Neural progenitor cell (in vitro differentiated cells): Measurements from ENCODE around the gene NAT8. TPM values are rescaled to one million over a fixed set of nuclear protein-coding genes. Genes with fewer than 3 reads are reported as not detected.
"Not testable (repeated sequence)": the region's sequence is repeated elsewhere in the genome, so short reads cannot be mapped to it uniquely, and the experiment has no call there.

Source experiments
- DNase-seq: peaks from one replicate; pipeline ENCODE4 v3.0.0-alpha.2; 2016; ENCODE audit warnings: low spot score
- H2AFZ ChIP-seq: fragments of 200-600 bp; sonication (generic); replicated peaks from 2 replicates; pipeline ENCODE4 v1.6.1; 2016; ENCODE audit warnings: antibody characterized with exemption
- H3F3A ChIP-seq: fragments of 200-600 bp; sonication (generic); 2 replicates; pipeline ENCODE4 v1.6.1; 2016; ENCODE audit warnings: antibody characterized with exemption, low read depth
- H3K27ac ChIP-seq: fragments of 200-600 bp; sonication (generic); 2 replicates; pipeline ENCODE4 v1.5.1; 2016; ENCODE audit warnings: mild to moderate bottlenecking
- H3K27me3 ChIP-seq: fragments of 200-600 bp; sonication (generic); 2 replicates; pipeline ENCODE4 v1.6.1; 2016; ENCODE audit warnings: mild to moderate bottlenecking, moderate library complexity
- H3K36me3 ChIP-seq: fragments of 200-600 bp; sonication (generic); 2 replicates; pipeline ENCODE4 v1.5.1; 2016
- H3K4me1 ChIP-seq: fragments of 200-600 bp; sonication (generic); 2 replicates; pipeline ENCODE4 v1.6.1; 2016; ENCODE audit warnings: mixed run types
- H3K4me2 ChIP-seq: fragments of 200-600 bp; sonication (generic); 2 replicates; pipeline ENCODE4 v1.6.1; 2016
- H3K4me3 ChIP-seq: fragments of 200-600 bp; sonication (generic); 2 replicates; pipeline ENCODE4 v1.5.1; 2016
- H3K79me2 ChIP-seq: fragments of 200-600 bp; sonication (generic); 2 replicates; pipeline ENCODE4 v1.6.1; 2016; ENCODE audit warnings: low read depth
- H3K9ac ChIP-seq: fragments of 200-600 bp; sonication (generic); 2 replicates; pipeline ENCODE4 v1.6.1; 2016
- H3K9me3 ChIP-seq: fragments of 200-600 bp; sonication (generic); 2 replicates; pipeline ENCODE4 v1.5.1; 2016; ENCODE audit warnings: low read depth
- H4K20me1 ChIP-seq: fragments of 200-600 bp; sonication (generic); 2 replicates; pipeline ENCODE4 v1.6.1; 2016; ENCODE audit warnings: low read depth
- H3K27ac Mint-ChIP-seq: 3 replicates; pipeline ENCODE4 v1.8.0; 2021; ENCODE audit warnings: mixed read lengths
- H3K27me3 Mint-ChIP-seq: 2 replicates; pipeline ENCODE4 v1.8.0; 2022; ENCODE audit warnings: low read depth, mild to moderate bottlenecking, inconsistent platforms, moderate library complexity, mixed read lengths; ENCODE audit not compliant: insufficient read depth
- H3K36me3 Mint-ChIP-seq: 3 replicates; pipeline ENCODE4 v1.8.0; 2021; ENCODE audit warnings: mixed read lengths
- H3K4me1 Mint-ChIP-seq: 3 replicates; pipeline ENCODE4 v1.8.0; 2021; ENCODE audit warnings: mixed read lengths
- H3K4me3 Mint-ChIP-seq: 3 replicates; pipeline ENCODE4 v1.8.0; 2021; ENCODE audit warnings: mild to moderate bottlenecking, moderate library complexity, mixed read lengths
- H3K9me3 Mint-ChIP-seq: 3 replicates; pipeline ENCODE4 v1.8.0; 2020; ENCODE audit warnings: mixed read lengths
- CTCF ChIP-seq: fragments of 200-600 bp; sonication (generic); IDR thresholded peaks from 2 replicates; pipeline ENCODE4 v1.5.1; 2017; ENCODE audit warnings: antibody characterized with exemption, mild to moderate bottlenecking
- EZH2 ChIP-seq: fragments of 200-600 bp; sonication (generic); IDR thresholded peaks from 2 replicates; pipeline ENCODE4 v1.6.1; 2017; ENCODE audit warnings: antibody characterized with exemption, mild to moderate bottlenecking, moderate library complexity
- EZH2phosphoT487 ChIP-seq: fragments of 200-600 bp; sonication (generic); IDR thresholded peaks from 2 replicates; pipeline ENCODE4 v1.6.1; 2017; ENCODE audit warnings: antibody characterized with exemption
- total RNA-seq: library from RNA; depleted of rRNA; stranded (reverse); fragments of >200 nt; gene quantifications from 2 replicates; pipeline ENCODE4 v1.2.3, GENCODE V29; 2015; ENCODE audit warnings: low replicate concordance

Gene NAT8
- total RNA-seq, 1 donor from 2014 or later = not detected

- H3K9ac ChIP-seq = no peak overlapping the region
- no peaks in the 10 kb centered on the region for H3F3A ChIP-seq
- Mint-ChIP-seq H3K4me3 (peak overlapping the region; percentile 43), H3K27me3 (peaks cover 4% of the 10 kb centered on the region), H3K9me3 (peaks cover 16% of the 10 kb centered on the region), H3K4me1 (no peaks in the 10 kb centered on the region), H3K36me3 (no peaks in the 10 kb centered on the region), H3K27ac (no peak overlapping the region)
- no peaks in the 10 kb centered on the region for H3K79me2 ChIP-seq
- H2AFZ ChIP-seq = no peak overlapping the region
- H3K4me2 ChIP-seq = no peak overlapping the region
- peaks cover 3% of the 10 kb centered on the region for H3K27me3 ChIP-seq
- TF ChIP-seq CTCF (no peak), EZH2phosphoT487 (no peak), EZH2 (no peak)
- no peaks in the 10 kb centered on the region for H3K4me1 ChIP-seq
- no peaks in the 10 kb centered on the region for H3K36me3 ChIP-seq
- no peak overlapping the region for H3K4me3 ChIP-seq
- H4K20me1 ChIP-seq = no peaks in the 10 kb centered on the region
- no peak for DNase-seq
- no peak overlapping the region for H3K27ac ChIP-seq
- no peaks in the 10 kb centered on the region for H3K9me3 ChIP-seq
Measured at GRCh38 chr2:73640946-73641766, 1.1 kb downstream of the NAT8 start.

GRCh38 chr2:73640511-73640911, 1.7 kb downstream of the NAT8 start:
- no peak overlapping the region for H3K9ac ChIP-seq
- H3K27ac ChIP-seq = no peak overlapping the region
- no peak overlapping the region for H2AFZ ChIP-seq
- Mint-ChIP-seq H3K4me1 (no peaks in the 10 kb centered on the region), H3K27me3 (peaks cover 4% of the 10 kb centered on the region), H3K9me3 (peaks cover 16% of the 10 kb centered on the region), H3K4me3 (no peak overlapping the region), H3K27ac (no peak overlapping the region), H3K36me3 (no peaks in the 10 kb centered on the region)
- H3K4me3 ChIP-seq = no peak overlapping the region
- no peaks in the 10 kb centered on the region for H3K4me1 ChIP-seq
- peaks cover 3% of the 10 kb centered on the region for H3K27me3 ChIP-seq
- no peaks in the 10 kb centered on the region for H4K20me1 ChIP-seq
- no peaks in the 10 kb centered on the region for H3F3A ChIP-seq
- H3K4me2 ChIP-seq = no peak overlapping the region
- H3K36me3 ChIP-seq = no peaks in the 10 kb centered on the region
- no peak for TF ChIP-seq EZH2phosphoT487
- TF ChIP-seq EZH2 = no peak
- no peak for TF ChIP-seq CTCF
- H3K9me3 ChIP-seq = no peaks in the 10 kb centered on the region
- H3K79me2 ChIP-seq = no peaks in the 10 kb centered on the region
- no peak for DNase-seq

DNA sequence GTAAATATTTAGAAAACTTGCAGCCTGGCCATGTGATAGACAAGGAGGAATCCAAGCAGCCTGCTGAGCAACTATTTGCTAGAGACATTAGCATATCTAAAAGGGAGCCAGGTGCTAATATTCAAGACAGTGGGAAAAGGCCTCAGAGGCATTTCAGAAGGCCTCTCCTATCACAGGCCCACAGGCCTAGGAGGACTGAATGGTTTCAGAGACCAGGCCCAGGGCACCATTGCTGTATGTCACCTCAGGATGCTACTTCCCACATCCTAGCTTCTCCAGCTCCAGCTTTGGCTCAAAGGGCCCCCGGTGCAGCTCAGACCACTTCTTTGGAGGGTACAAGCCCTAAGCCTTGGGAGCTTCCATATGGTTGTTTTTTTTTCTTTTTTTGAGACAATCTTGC, 3.8 kb downstream of the NAT8 start:
- no peak for DNase-seq
- Histone ChIP-seq H3K27ac (no peak overlapping the region), H4K20me1 (no peaks in the 10 kb centered on the region), H3K27me3 (no peaks in the 10 kb centered on the region), H3K9me3 (no peaks in the 10 kb centered on the region), H3K4me2 (no peak overlapping the region), H3K9ac (no peak overlapping the region), H3F3A (no peaks in the 10 kb centered on the region), H2AFZ (no peak overlapping the region), H3K36me3 (no peaks in the 10 kb centered on the region), H3K4me3 (no peak overlapping the region), H3K4me1 (no peaks in the 10 kb centered on the region), H3K79me2 (no peaks in the 10 kb centered on the region)
- no peak overlapping the region for H3K4me3 Mint-ChIP-seq
- no peak overlapping the region for H3K27ac Mint-ChIP-seq
- peaks cover 2% of the 10 kb centered on the region for H3K27me3 Mint-ChIP-seq
- peaks cover 16% of the 10 kb centered on the region for H3K9me3 Mint-ChIP-seq
- no peaks in the 10 kb centered on the region for H3K36me3 Mint-ChIP-seq
- TF ChIP-seq EZH2phosphoT487 (no peak), CTCF (no peak), EZH2 (no peak)
- no peaks in the 10 kb centered on the region for H3K4me1 Mint-ChIP-seq

- H3K4me1 Mint-ChIP-seq, H3K9ac ChIP-seq, H3K27ac ChIP-seq, H2AFZ ChIP-seq, H3K36me3 ChIP-seq, H3F3A ChIP-seq, H3K4me3 Mint-ChIP-seq, H3K27me3 ChIP-seq, H3K9me3 ChIP-seq, H3K4me1 ChIP-seq, H3K27me3 Mint-ChIP-seq, H3K4me2 ChIP-seq, H3K4me3 ChIP-seq, H4K20me1 ChIP-seq, H3K36me3 Mint-ChIP-seq, H3K79me2 ChIP-seq, H3K27ac Mint-ChIP-seq, DNase-seq: not testable (repeated sequence)
- peaks cover 16% of the 10 kb centered on the region for H3K9me3 Mint-ChIP-seq
Measured at GRCh38 chr2:73636977-73637376, 5.2 kb downstream of the NAT8 start.
